Keratinocyte (primary cell): ENCODE data around the gene EIF3A. TPM values are rescaled to one million over a fixed set of nuclear protein-coding genes. Genes with fewer than 3 reads are reported as not detected.

Source experiments
- DNase-seq: peaks from one replicate; pipeline ENCODE4 v3.0.0-alpha.2; 2011; ENCODE audit warnings: low read depth, missing footprints, low spot score
- FAIRE-seq: peaks from 2 replicates; lab custom pipeline; 2011; peaks lifted over from hg19 to GRCh38; lab: Jason Lieb, UNC
- H2AFZ ChIP-seq: 2 replicates; pipeline ENCODE4 v1.6.0; 2012; ENCODE audit warnings: low read length, control low read depth, inconsistent platforms; ENCODE audit not compliant: control insufficient read depth
- H3K27ac ChIP-seq: 2 replicates; pipeline ENCODE4 v1.5.1; 2011; ENCODE audit warnings: low read length; ENCODE audit not compliant: control insufficient read depth, insufficient read depth
- H3K27me3 ChIP-seq: 3 replicates; pipeline ENCODE4 v1.6.0; 2011; ENCODE audit warnings: low read length; ENCODE audit not compliant: control insufficient read depth, insufficient read depth; ENCODE audit errors: extremely low read depth
- H3K36me3 ChIP-seq, 2 experiments: 2 replicates in 1 of 2; 3 replicates in 1 of 2; pipeline ENCODE4 v1.5.1; 2011; ENCODE audit warnings: low read length in 2 of 2, mild to moderate bottlenecking in 1 of 2; ENCODE audit not compliant: control insufficient read depth in 2 of 2, insufficient read depth in 2 of 2; ENCODE audit errors: extremely low read depth in 1 of 2
- H3K4me1 ChIP-seq: 3 replicates; pipeline ENCODE4 v1.5.1; 2011; ENCODE audit warnings: low read length; ENCODE audit not compliant: control insufficient read depth, insufficient read depth; ENCODE audit errors: extremely low read depth
- H3K4me2 ChIP-seq: 3 replicates; pipeline ENCODE4 v1.6.0; 2011; ENCODE audit warnings: low read depth, low read length; ENCODE audit not compliant: control insufficient read depth, insufficient read depth; ENCODE audit errors: extremely low read depth
- H3K4me3 ChIP-seq, 3 experiments: fragments of 200-600 bp in 1 of 3; sonication (generic) in 1 of 3; 2 replicates in 2 of 3; 3 replicates in 1 of 3; pipeline ENCODE4 v1.5.1; 2011 to 2016; ENCODE audit warnings: low read length in 3 of 3, mild to moderate bottlenecking in 3 of 3, control low read depth in 2 of 3, inconsistent platforms in 1 of 3, low read depth in 1 of 3, mixed read lengths in 1 of 3, mixed run types in 1 of 3, moderate library complexity in 1 of 3; ENCODE audit not compliant: control insufficient read depth in 2 of 3, insufficient read depth in 2 of 3; ENCODE audit errors: extremely low read depth in 1 of 3
- H3K79me2 ChIP-seq: 2 replicates; pipeline ENCODE4 v1.6.0; 2012; ENCODE audit warnings: low read length; ENCODE audit not compliant: control insufficient read depth, insufficient read depth
- H3K9ac ChIP-seq: 3 replicates; pipeline ENCODE4 v1.6.0; 2011; ENCODE audit warnings: low read length; ENCODE audit not compliant: control insufficient read depth, insufficient read depth; ENCODE audit errors: extremely low read depth
- H3K9me1 ChIP-seq: 3 replicates; pipeline ENCODE4 v1.6.0; 2011; ENCODE audit warnings: low read length; ENCODE audit not compliant: control insufficient read depth, insufficient read depth; ENCODE audit errors: extremely low read depth
- H3K9me3 ChIP-seq: 2 replicates; pipeline ENCODE4 v1.5.1; 2012; ENCODE audit warnings: low read depth, low read length; ENCODE audit not compliant: control insufficient read depth
- H4K20me1 ChIP-seq: 3 replicates; pipeline ENCODE4 v1.6.0; 2011; ENCODE audit warnings: low read length; ENCODE audit not compliant: control insufficient read depth, insufficient read depth; ENCODE audit errors: extremely low read depth
- CTCF ChIP-seq, 3 experiments: IDR thresholded peaks in 1 of 3; conservative IDR thresholded peaks in 1 of 3; optimal IDR thresholded peaks in 1 of 3; 2 replicates in 2 of 3; 3 replicates in 1 of 3; pipeline versions ENCODE3 to v1.5.1; 2011; ENCODE audit warnings: low read length in 3 of 3, mild to moderate bottlenecking in 3 of 3, moderate library complexity in 2 of 3, control low read depth in 1 of 3, inconsistent platforms in 1 of 3; ENCODE audit not compliant: insufficient read depth in 2 of 3; ENCODE audit errors: extremely low read depth in 1 of 3
- EZH2 ChIP-seq: IDR thresholded peaks from one replicate; pipeline ENCODE4 v1.6.1; 2012; ENCODE audit warnings: inconsistent platforms, mild to moderate bottlenecking, low read length, moderate library complexity
- dilution Hi-C: fragments of 300-500 bp; cut with MboI; formaldehyde crosslinking; loops from one replicate; pipeline ENCODE4 v1.7.0; 2020; ENCODE audit warnings: low sequenced_read_pairs; ENCODE audit not compliant: extremely low pct_ligation_motif_present
- polyA plus RNA-seq, 5 experiments: library from polyadenylated mRNA; depleted of rRNA in 3 of 5; stranded (reverse) in 3 of 5; stranded (forward) in 1 of 5; unstranded in 1 of 5; fragments of >200 nt; gene quantifications; 1 replicate in 1 of 5; 2 replicates in 3 of 5; 3 replicates in 1 of 5; pipeline versions ENCODE4 v1.2.1 to v1.2.3, GENCODE V29; 2011 to 2012; ENCODE audit warnings: missing spikeins in 2 of 5, low read depth in 1 of 5, low replicate concordance in 1 of 5

Gene EIF3A
- polyA plus RNA-seq, 1 donor (not counting 4 experiments of a cell fraction or from before 2014, with no cell fraction given) = 84.4 TPM

DNA sequence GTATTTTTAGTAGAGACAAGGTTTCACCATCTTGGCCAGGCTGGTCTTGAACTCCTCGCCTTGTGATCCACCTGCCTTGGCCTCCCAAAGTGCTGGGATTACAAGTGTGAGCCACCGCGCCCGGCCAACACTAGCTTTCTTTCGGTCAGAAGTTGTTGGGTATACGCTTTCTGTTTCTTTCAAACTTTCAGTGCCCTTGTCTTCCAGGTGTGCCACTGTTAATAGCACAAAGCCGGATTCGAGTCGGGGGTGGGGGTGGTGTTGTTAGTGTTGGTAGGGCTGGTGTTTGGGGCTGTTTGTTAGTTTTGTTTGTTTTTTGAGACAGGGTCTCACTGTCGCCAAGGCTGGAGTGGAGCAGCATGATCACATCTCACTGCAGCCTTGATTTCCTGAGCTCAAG is 84.9 kb downstream of the EIF3A start:
- dilution Hi-C loops = no loop called here
- Histone ChIP-seq H3K9me1 (no peaks in the 10 kb centered on the region), H3K27ac (no peak overlapping the region), H3K36me3 (no peaks in the 10 kb centered on the region), H3K4me2 (no peak overlapping the region), H3K9ac (no peak overlapping the region), H4K20me1 (no peaks in the 10 kb centered on the region), H2AFZ (no peak overlapping the region), H3K27me3 (no peaks in the 10 kb centered on the region), H3K9me3 (no peaks in the 10 kb centered on the region), H3K4me1 (no peaks in the 10 kb centered on the region), H3K79me2 (no peaks in the 10 kb centered on the region), H3K4me3 (no peak overlapping the region)
- FAIRE-seq (no peak), DNase-seq (no peak)
- TF ChIP-seq EZH2 (no peak), CTCF (optimal IDR thresholded peaks at IDR 0.05 in 1 of 3, IDR thresholded peaks at IDR 0.05 in 1 of 3, conservative IDR thresholded peaks at IDR 0.05 in 1 of 3; ENCODE audit: extremely low read depth in 1 of 3, insufficient read depth in 2 of 3, low read length in 3 of 3) (no peak)

DNA sequence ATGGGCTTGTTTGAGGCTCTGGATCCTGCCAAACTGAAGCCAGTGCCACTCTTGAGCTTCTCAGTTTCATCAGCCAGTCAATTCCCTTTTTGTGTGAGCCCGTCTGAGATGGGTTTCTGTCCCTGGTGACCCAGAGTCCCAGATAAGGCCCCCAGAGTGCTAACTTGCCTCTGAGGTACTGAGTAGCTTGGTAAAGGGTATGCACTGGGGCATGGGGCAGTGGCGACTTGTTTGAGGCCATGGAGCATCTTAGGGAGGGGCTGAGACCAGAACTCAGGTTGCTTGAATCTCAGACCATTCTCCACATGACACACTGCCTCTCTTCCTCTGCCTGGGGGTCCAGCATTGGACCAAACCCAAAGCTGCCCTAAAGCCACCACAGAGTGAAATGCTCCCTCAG is 86.3 kb downstream of the EIF3A start:
- FAIRE-seq = no peak
- Histone ChIP-seq H3K4me2 (no peak overlapping the region), H2AFZ (no peak overlapping the region), H3K9me3 (no peaks in the 10 kb centered on the region), H3K4me1 (no peaks in the 10 kb centered on the region), H3K27ac (no peak overlapping the region), H3K27me3 (no peaks in the 10 kb centered on the region), H3K36me3 (no peaks in the 10 kb centered on the region), H3K9me1 (no peaks in the 10 kb centered on the region), H3K4me3 (no peak overlapping the region), H3K9ac (no peak overlapping the region), H4K20me1 (no peaks in the 10 kb centered on the region), H3K79me2 (no peaks in the 10 kb centered on the region)
- no peak for DNase-seq
- dilution Hi-C loops = no loop called here
- no peak for TF ChIP-seq CTCF (optimal IDR thresholded peaks at IDR 0.05 in 1 of 3, IDR thresholded peaks at IDR 0.05 in 1 of 3, conservative IDR thresholded peaks at IDR 0.05 in 1 of 3; ENCODE audit: extremely low read depth in 1 of 3, insufficient read depth in 2 of 3, low read length in 3 of 3)
- TF ChIP-seq EZH2 = no peak
